Cardiac muscle cell (in vitro differentiated cells and primary cell): ENCODE measurements around the gene TMEM132C. TPM values are rescaled to one million over a fixed set of nuclear protein-coding genes. Genes with fewer than 3 reads are reported as not detected.

Experiments used
- DNase-seq, 2 donors: peaks; one replicate each; pipeline versions ENCODE4 v3.0.0 to v3.0.0-alpha.2; 2010 to 2017; ENCODE audit warnings: low read depth in 1 of 2, low spot score in 1 of 2
- H3K27ac ChIP-seq: fragments of 200-600 bp; sonication (generic); 2 replicates; pipeline ENCODE4 v1.5.1; 2016
- H3K27me3 ChIP-seq: fragments of 200-600 bp; sonication (generic); 2 replicates; pipeline ENCODE4 v1.6.0; 2016; ENCODE audit warnings: control low read depth
- H3K36me3 ChIP-seq: fragments of 200-600 bp; sonication (generic); 2 replicates; pipeline ENCODE4 v1.5.1; 2016; ENCODE audit warnings: control low read depth
- H3K4me1 ChIP-seq: fragments of 200-600 bp; sonication (generic); 2 replicates; pipeline ENCODE4 v1.8.1; 2017; ENCODE audit warnings: low read depth, mild to moderate bottlenecking, mixed run types
- H3K4me3 ChIP-seq: fragments of 200-600 bp; sonication (generic); 2 replicates; pipeline ENCODE4 v1.5.1; 2016; ENCODE audit warnings: mild to moderate bottlenecking
- H3K9me3 ChIP-seq: fragments of 200-600 bp; sonication (generic); 2 replicates; pipeline ENCODE4 v1.5.1; 2017; ENCODE audit warnings: low read depth, mild to moderate bottlenecking, control low read depth
- polyA plus RNA-seq: library from polyadenylated mRNA; unstranded; fragments of >200 nt; fragmentation: Nextera tagmentation; extraction: Ambion mirVana; gene quantifications from 2 replicates; pipeline ENCODE4 v1.2.1, GENCODE V29; 2016
- total RNA-seq: library from RNA; depleted of rRNA; stranded (reverse); fragments of >200 nt; gene quantifications from 2 replicates; pipeline ENCODE4 v1.2.3, GENCODE V29; 2016
- TF ChIP-seq, protein P1 (sequence below): IDR thresholded peaks from 2 replicates; pipeline ENCODE4 v1.5.1; 2012; ENCODE audit warnings: low read depth, mild to moderate bottlenecking, low read length

Gene TMEM132C
- total and polyA plus RNA-seq, 2 experiments from 2014 or later, result 1.8 to 2.5 TPM

DNA sequence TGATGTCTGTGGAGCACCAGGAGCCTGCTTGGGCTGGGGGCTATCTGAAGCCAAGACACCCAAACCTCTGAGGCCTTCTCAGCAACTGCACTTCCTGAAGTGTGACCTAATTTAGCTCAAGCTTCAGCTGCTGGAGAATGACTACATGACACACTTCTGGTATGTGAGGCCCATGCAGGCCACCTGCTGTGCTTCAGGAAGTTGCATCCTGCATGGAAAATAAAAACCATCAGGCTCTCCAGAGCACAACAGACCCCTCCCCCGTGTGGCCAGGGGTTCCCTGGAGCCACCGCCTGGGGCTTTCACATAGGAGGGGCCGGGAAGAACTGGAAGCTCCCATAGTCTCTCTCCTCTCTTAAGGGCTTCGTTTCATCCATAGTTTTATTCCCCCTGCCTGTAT, 339.1 kb downstream of the TMEM132C start:
- no peaks in the 10 kb centered on the region for H3K27me3 ChIP-seq
- no peak overlapping the region for H3K4me3 ChIP-seq
- H3K27ac ChIP-seq, result no peak overlapping the region
- TF ChIP-seq, protein P1, sequence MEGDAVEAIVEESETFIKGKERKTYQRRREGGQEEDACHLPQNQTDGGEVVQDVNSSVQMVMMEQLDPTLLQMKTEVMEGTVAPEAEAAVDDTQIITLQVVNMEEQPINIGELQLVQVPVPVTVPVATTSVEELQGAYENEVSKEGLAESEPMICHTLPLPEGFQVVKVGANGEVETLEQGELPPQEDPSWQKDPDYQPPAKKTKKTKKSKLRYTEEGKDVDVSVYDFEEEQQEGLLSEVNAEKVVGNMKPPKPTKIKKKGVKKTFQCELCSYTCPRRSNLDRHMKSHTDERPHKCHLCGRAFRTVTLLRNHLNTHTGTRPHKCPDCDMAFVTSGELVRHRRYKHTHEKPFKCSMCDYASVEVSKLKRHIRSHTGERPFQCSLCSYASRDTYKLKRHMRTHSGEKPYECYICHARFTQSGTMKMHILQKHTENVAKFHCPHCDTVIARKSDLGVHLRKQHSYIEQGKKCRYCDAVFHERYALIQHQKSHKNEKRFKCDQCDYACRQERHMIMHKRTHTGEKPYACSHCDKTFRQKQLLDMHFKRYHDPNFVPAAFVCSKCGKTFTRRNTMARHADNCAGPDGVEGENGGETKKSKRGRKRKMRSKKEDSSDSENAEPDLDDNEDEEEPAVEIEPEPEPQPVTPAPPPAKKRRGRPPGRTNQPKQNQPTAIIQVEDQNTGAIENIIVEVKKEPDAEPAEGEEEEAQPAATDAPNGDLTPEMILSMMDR, result no peak
- H3K36me3 ChIP-seq, result no peaks in the 10 kb centered on the region
- no peak for DNase-seq
- H3K4me1 ChIP-seq, result no peaks in the 10 kb centered on the region
- H3K9me3 ChIP-seq, result no peaks in the 10 kb centered on the region

DNA sequence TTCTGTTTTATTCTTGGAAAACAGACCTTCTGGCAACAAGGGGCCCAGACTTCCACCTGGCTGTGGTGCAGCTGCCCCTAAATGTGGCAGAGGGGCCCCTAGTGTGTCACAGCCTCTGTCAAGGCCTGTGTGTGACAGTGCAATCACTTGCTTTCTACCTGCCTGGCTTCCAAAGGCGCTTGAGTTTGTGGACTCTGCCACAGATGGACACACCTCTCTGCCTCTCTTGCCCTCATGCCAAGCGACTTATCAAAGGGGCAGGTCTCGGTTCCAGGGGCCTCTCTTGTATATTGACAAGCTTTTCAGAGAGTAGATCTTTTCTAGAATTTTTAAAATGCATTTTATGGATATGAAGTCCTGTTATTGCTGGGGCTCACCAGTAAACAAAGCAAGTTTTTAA, 339.6 kb downstream of the TMEM132C start:
- DNase-seq, result no peak
- H3K36me3 ChIP-seq, result no peaks in the 10 kb centered on the region
- no peaks in the 10 kb centered on the region for H3K4me1 ChIP-seq
- H3K4me3 ChIP-seq, result no peak overlapping the region
- TF ChIP-seq, protein P1, result no peak
- H3K27me3 ChIP-seq, result no peaks in the 10 kb centered on the region
- H3K27ac ChIP-seq, result no peak overlapping the region
- H3K9me3 ChIP-seq, result no peaks in the 10 kb centered on the region

DNA sequence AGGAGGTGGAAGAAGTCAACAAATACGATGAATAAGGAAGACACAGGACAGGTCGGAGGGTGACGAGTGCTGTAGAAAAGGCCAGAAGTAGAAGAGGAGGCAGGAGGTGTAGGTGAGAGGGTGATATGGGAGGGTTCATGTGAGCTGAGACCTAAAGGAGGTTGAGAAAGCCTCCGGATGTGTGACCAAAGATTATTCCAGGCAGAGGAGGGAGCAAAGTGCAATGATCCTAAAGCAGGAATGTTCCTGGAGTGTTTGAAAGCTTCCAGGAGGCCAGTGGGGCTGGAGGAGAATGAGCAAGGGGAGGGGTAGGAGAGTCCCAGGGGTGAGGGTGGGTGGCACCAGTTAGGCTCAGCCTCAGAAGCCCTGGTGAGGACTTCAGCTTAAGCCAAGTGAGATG, 340.0 kb downstream of the TMEM132C start:
- Histone ChIP-seq H3K4me3 (no peak overlapping the region), H3K36me3 (no peaks in the 10 kb centered on the region), H3K27ac (no peak overlapping the region), H3K9me3 (no peaks in the 10 kb centered on the region), H3K4me1 (no peaks in the 10 kb centered on the region), H3K27me3 (no peaks in the 10 kb centered on the region)
- DNase-seq, result no peak
- TF ChIP-seq, protein P1, result no peak

DNA sequence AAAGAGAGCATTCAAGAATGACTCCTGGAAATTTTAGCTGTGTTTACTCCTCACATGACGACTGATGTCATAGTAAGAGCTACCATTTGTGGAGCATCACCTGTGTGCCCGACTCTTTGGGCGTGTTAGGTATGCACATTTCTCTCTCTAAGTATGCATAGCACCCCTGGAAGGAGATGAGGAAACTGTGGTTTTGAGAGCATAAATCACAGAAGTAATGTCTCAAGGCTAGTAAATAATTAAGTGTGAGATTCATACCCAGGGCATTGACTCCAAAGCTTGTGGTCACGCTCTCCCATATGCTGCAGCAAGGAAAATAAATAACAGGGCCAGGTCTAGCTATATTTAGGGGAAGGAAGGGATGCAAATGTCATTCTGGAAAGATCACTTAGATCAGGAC, 340.7 kb downstream of the TMEM132C start:
- no peaks in the 10 kb centered on the region for H3K4me1 ChIP-seq
- no peak overlapping the region for H3K4me3 ChIP-seq
- TF ChIP-seq, protein P1, result no peak
- no peaks in the 10 kb centered on the region for H3K27me3 ChIP-seq
- no peaks in the 10 kb centered on the region for H3K9me3 ChIP-seq
- no peaks in the 10 kb centered on the region for H3K36me3 ChIP-seq
- no peak overlapping the region for H3K27ac ChIP-seq
- DNase-seq, result no peak

DNA sequence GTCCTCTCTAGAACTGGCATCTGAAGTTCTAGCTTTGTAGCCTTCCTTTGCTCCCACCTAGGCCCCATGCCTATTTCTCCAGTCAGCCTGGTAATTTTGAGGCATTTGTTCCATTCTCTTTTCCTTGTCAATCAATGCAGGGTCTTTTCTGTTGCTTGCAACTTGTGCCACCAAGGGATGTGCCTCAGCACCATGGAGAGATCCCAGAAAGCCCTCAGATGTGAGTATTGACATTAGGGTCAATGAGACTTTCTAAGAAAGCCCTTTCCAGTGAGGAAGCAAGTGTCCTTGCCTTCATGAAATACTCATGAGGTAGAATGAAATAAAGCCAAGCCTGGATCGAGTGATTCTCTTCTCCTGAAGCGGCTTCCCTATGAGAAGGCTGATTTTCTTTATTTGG, 342.9 kb downstream of the TMEM132C start:
- H3K9me3 ChIP-seq, result no peaks in the 10 kb centered on the region
- no peaks in the 10 kb centered on the region for H3K4me1 ChIP-seq
- H3K27me3 ChIP-seq, result no peaks in the 10 kb centered on the region
- TF ChIP-seq, protein P1, result no peak
- no peaks in the 10 kb centered on the region for H3K36me3 ChIP-seq
- DNase-seq, result peak in 1 of 2 donors; percentile 50
- no peak overlapping the region for H3K4me3 ChIP-seq
- no peak overlapping the region for H3K27ac ChIP-seq

DNA sequence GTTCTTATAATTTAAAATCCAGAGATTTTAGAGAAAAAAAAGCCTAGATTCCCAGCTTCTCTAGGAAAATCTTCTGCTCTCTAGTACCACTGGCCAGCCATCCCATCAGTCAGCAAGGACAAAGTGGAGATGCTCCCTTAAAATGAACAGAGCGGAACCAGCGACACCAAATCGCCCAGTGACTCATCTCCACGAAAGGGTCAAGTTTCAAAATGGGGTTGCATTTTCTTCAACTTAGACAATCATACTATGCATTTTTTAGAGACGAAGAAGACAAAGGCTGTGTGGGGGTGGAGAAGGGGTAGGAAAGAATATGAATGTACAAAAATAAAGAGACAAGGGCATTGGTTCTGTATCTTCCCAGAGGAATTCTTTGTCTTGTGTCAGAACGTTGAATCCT, 344.8 kb downstream of the TMEM132C start:
- Histone ChIP-seq H3K4me1 (no peaks in the 10 kb centered on the region), H3K4me3 (no peak overlapping the region), H3K27ac (no peak overlapping the region), H3K36me3 (no peaks in the 10 kb centered on the region), H3K9me3 (no peaks in the 10 kb centered on the region), H3K27me3 (no peaks in the 10 kb centered on the region)
- TF ChIP-seq, protein P1, result no peak
- DNase-seq, result no peak
